K562 (cell line): Measurements from ENCODE around the gene VPREB3. TPM values are rescaled to one million over a fixed set of nuclear protein-coding genes. Genes with fewer than 3 reads are reported as not detected.
A peak's percentile ranks its signal among the peaks of the same experiment; 100 is the strongest.

ENCODE experiments used
- ATAC-seq: fragments of 200-7000 bp; cut with Tn5 transposase; 3 replicates; pipeline ENCODE4 v1.9.1; 2020; ENCODE audit warnings: moderate library complexity
- BruUV-seq: library from RNA; stranded (reverse); fragments of 400-500 nt; replicated peaks from 2 replicates; lab custom pipeline; 2021; lab: Mats Ljungman, UMichigan
- CTCF ChIA-PET: fragments of 300-600 bp; formaldehyde crosslinking; extraction: SDS; loops from one replicate; lab custom pipeline; 2021; ENCODE audit warnings: low intra/inter-chr PET ratio; lab: Yijun Ruan, JAX
- POLR2A ChIA-PET: fragments of 300-600, 350-650 bp; sonication (Branson Sonifier 250); formaldehyde crosslinking; extraction: SDS; loops from one replicate; lab custom pipeline; 2021; ENCODE audit warnings: antibody characterized with exemption, inconsistent platforms; lab: Yijun Ruan, JAX
- DNase-seq, 4 experiments: peaks; one replicate each; pipeline versions ENCODE4 v3.0.0 to v3.0.0-alpha.2; 2011 to 2018; ENCODE audit warnings: low spot score in 3 of 4, mixed read lengths in 3 of 4; ENCODE audit errors: extremely low read depth in 1 of 4
- FAIRE-seq: peaks from 2 replicates; lab custom pipeline; 2011; peaks lifted over from hg19 to GRCh38; lab: Jason Lieb, UNC
- H2AFZ ChIP-seq: 2 replicates; pipeline ENCODE4 v1.6.0; 2011; ENCODE audit warnings: low read depth, low read length, control low read depth, inconsistent platforms
- H3K27ac ChIP-seq: fragments of 200-600 bp; 3 replicates; pipeline ENCODE4 v1.8.0; 2011; ENCODE audit warnings: low read depth, mild to moderate bottlenecking, control low read depth, inconsistent platforms, low read length, moderate library complexity, mixed read lengths; ENCODE audit errors: extremely low read depth
- H3K27me3 ChIP-seq, 2 experiments: fragments of 300-600 bp in 1 of 2; 2 replicates in 1 of 2; 3 replicates in 1 of 2; pipeline versions ENCODE4 v1.6.0 to v1.8.0; 2011; ENCODE audit warnings: inconsistent platforms in 2 of 2, low read length in 2 of 2, mild to moderate bottlenecking in 1 of 2, mixed read lengths in 1 of 2, moderate library complexity in 1 of 2; ENCODE audit not compliant: control insufficient read depth in 2 of 2, insufficient read depth in 2 of 2
- H3K36me3 ChIP-seq: fragments of 300-600 bp; 3 replicates; pipeline ENCODE4 v1.8.0; 2011; ENCODE audit warnings: mild to moderate bottlenecking, low read length, inconsistent platforms; ENCODE audit not compliant: control insufficient read depth, insufficient read depth
- H3K4me1 ChIP-seq, 2 experiments: fragments of 200-600 bp in 1 of 2; replicated peaks in 1 of 2; 2 replicates in 1 of 2; 3 replicates in 1 of 2; pipeline versions ENCODE4 v1.5.1 to v1.8.0; 2011; ENCODE audit warnings: inconsistent platforms in 2 of 2, low read length in 2 of 2, mild to moderate bottlenecking in 1 of 2, mixed read lengths in 1 of 2, moderate library complexity in 1 of 2; ENCODE audit not compliant: control insufficient read depth in 2 of 2, insufficient read depth in 2 of 2
- H3K4me2 ChIP-seq: 2 replicates; pipeline ENCODE4 v1.6.1; 2011; ENCODE audit warnings: low read length, control low read depth, inconsistent platforms, mixed read lengths; ENCODE audit not compliant: insufficient read depth
- H3K4me3 ChIP-seq: fragments of 200-600 bp; sonication (generic), shearing (Covaris generic); 2 replicates; pipeline ENCODE4 v1.5.1; 2016; ENCODE audit warnings: control low read depth, inconsistent platforms
- H3K79me2 ChIP-seq: fragments of 200-600 bp; 3 replicates; pipeline ENCODE4 v1.8.0; 2011; ENCODE audit warnings: low read length, inconsistent platforms; ENCODE audit not compliant: control insufficient read depth, insufficient read depth
- H3K9ac ChIP-seq, 2 experiments: 2 replicates each; pipeline versions ENCODE4 v1.6.0 to v1.6.1; 2011; ENCODE audit warnings: low read depth in 2 of 2, low read length in 2 of 2, control low read depth in 1 of 2, inconsistent platforms in 1 of 2, mild to moderate bottlenecking in 1 of 2, mixed read lengths in 1 of 2; ENCODE audit not compliant: insufficient read depth in 1 of 2
- H3K9me1 ChIP-seq: one replicate; pipeline ENCODE4 v1.6.0; 2011; ENCODE audit warnings: inconsistent platforms, mild to moderate bottlenecking, low read length, moderate library complexity; ENCODE audit not compliant: control insufficient read depth, insufficient read depth
- H3K9me3 ChIP-seq: replicated peaks from 2 replicates; pipeline ENCODE4 v1.5.1; 2011; ENCODE audit warnings: low read depth, low read length, inconsistent platforms; ENCODE audit not compliant: control insufficient read depth, insufficient read depth
- H4K20me1 ChIP-seq: replicated peaks from 2 replicates; pipeline ENCODE4 v1.6.1; 2011; ENCODE audit warnings: low read length, inconsistent platforms, mixed read lengths; ENCODE audit not compliant: control insufficient read depth, insufficient read depth
- CBFB ChIP-seq: sonication (generic); formaldehyde crosslinking; IDR thresholded peaks from 2 replicates; pipeline ENCODE4 v1.4.0; 2020; ENCODE audit warnings: mild to moderate bottlenecking, missing genetic modification reagents
- HDAC8 ChIP-seq: fragments of 450-650 bp; IDR thresholded peaks from 2 replicates; pipeline ENCODE4 v1.6.1; 2016; ENCODE audit warnings: mild to moderate bottlenecking, missing genetic modification characterization, moderate library complexity, missing compliant biosample characterization
- MCM5 ChIP-seq: fragments of 450-650 bp; IDR thresholded peaks from 2 replicates; pipeline ENCODE4 v1.6.1; 2016; ENCODE audit warnings: low read depth
- MTA2 ChIP-seq: fragments of 450-650 bp; IDR thresholded peaks from 2 replicates; pipeline ENCODE4 v1.6.1; 2016; ENCODE audit warnings: low read depth
- MXD1 ChIP-seq: fragments of 250-450 bp; sonication (Bioruptor Pico); IDR thresholded peaks from 2 replicates; pipeline ENCODE4 v1.8.0; 2021; ENCODE audit warnings: borderline replicate concordance, mild to moderate bottlenecking, moderate library complexity; ENCODE audit not compliant: poor library complexity, severe bottlenecking
- NRF1 ChIP-seq, 2 experiments: fragments of 450-650 bp; IDR thresholded peaks in 1 of 2; conservative IDR thresholded peaks in 1 of 2; 2 replicates each; pipeline ENCODE4 v1.6.1; 2014; ENCODE audit warnings: mild to moderate bottlenecking in 2 of 2
- TBP ChIP-seq: optimal IDR thresholded peaks from 2 replicates; pipeline ENCODE3; 2011; ENCODE audit warnings: low read depth, low read length, improper control_type of control experiment
- ZBTB49 ChIP-seq: sonication (generic); formaldehyde crosslinking; IDR thresholded peaks from 2 replicates; pipeline ENCODE4 v1.8.0; 2022; ENCODE audit warnings: missing genetic modification reagents, mild to moderate bottlenecking, borderline replicate concordance
- ZNF655 ChIP-seq: fragments of 250-450 bp; sonication (Bioruptor Pico); IDR thresholded peaks from 2 replicates; pipeline ENCODE4 v1.5.0; 2021
- WGBS: fragments of 100-300 bp; shearing (Covaris generic); methylation state at CpG from one replicate; pipeline ENCODE4 v1.1.6; 2016; ENCODE audit warnings: low coverage, mixed read lengths; ENCODE audit not compliant: insufficient coverage; ENCODE audit errors: missing lambda C conversion rate; 5-methylcytosine and 5-hydroxymethylcytosine counted together
- in situ Hi-C: fragments of 300-500 bp; cut with MboI; formaldehyde crosslinking; loops from 4 replicates; pipeline ENCODE4 v1.15.0; 2018; ENCODE audit warnings: inconsistent platforms, mixed read lengths
- intact Hi-C: fragments of 100-400 bp; cut with micrococcal nuclease; formaldehyde crosslinking; loops from 2 replicates; pipeline ENCODE4 v1.14.2; 2022
- polyA plus RNA-seq, 8 experiments: library from polyadenylated mRNA; depleted of rRNA in 4 of 8; stranded (reverse) in 5 of 8; unstranded in 3 of 8; fragments of >200 nt; fragmentation: Nextera tagmentation in 2 of 8; fragmentation: Illumina TruSeq in 1 of 8; extraction: Ambion mirVana in 2 of 8; extraction: Trizol in 1 of 8; gene quantifications; 2 replicates each; pipeline versions ENCODE4 v1.2.1 to v1.2.3, GENCODE V29; 2011 to 2014; ENCODE audit warnings: inconsistent platforms in 1 of 8, missing spikeins in 1 of 8
- total RNA-seq, 7 experiments: library from RNA; depleted of rRNA in 6 of 7; stranded (reverse); fragments of >200 nt in 6 of 7; fragmentation: Illumina TruSeq in 2 of 7; extraction: Trizol in 2 of 7; gene quantifications; 2 replicates each; pipeline versions ENCODE4 v1.2.1 to v1.2.3, GENCODE V29; 2011 to 2021; ENCODE audit warnings: low replicate concordance in 1 of 7

Gene VPREB3
- total and polyA plus RNA-seq, 9 of the 15 experiments (the other 6 are each of a cell fraction or from before 2014, with no cell fraction given), result 0.14 to 0.71 (median 0.20) TPM; not detected in 6

GRCh38 chr22:23749841-23750301 is 4.4 kb downstream of the VPREB3 start:
- Histone ChIP-seq H4K20me1 (no peaks in the 10 kb centered on the region), H3K27me3 (no peaks in the 10 kb centered on the region), H2AFZ (peak overlapping the region; percentile 92; the same call in 1 of the 2 replicates), H3K4me3 (peak overlapping the region; percentile 73), H3K9ac (peak overlapping the region; percentile 53 to 70; a peak in 3 of 4 replicates), H3K36me3 (peaks cover 4% of the 10 kb centered on the region; the same call in 2 of the 3 replicates), H3K9me3 (no peaks in the 10 kb centered on the region), H3K9me1 (peaks cover 3% of the 10 kb centered on the region), H3K4me2 (peak overlapping the region; percentile 85), H3K27ac (no peak overlapping the region; the same call in 2 of the 3 replicates), H3K79me2 (peaks cover 14% of the 10 kb centered on the region; the same call in 2 of the 3 replicates), H3K4me1 (peaks cover 11 to 32% of the 10 kb centered on the region in 2 experiments)
- TSS peak; percentile 83 for BruUV-seq
- WGBS, result 30% methylated on average over 12 of the region's 12 CpGs
- in situ Hi-C loops (no loop called here), intact Hi-C loops (no loop called here)
- ATAC-seq (peak; percentile 21; the same call in 1 of the 3 replicates), FAIRE-seq (peak; percentile 83), DNase-seq (peak in 1 of 4 experiments; percentile 27)
- ChIA-PET CTCF (no interaction called here), POLR2A (interaction anchor here (1.1 to 1.2 kb wide), 2 partner anchors 9 to 11 kb away, joined by 3 to 4 read pairs; no protein-coding TSS in a partner anchor)
- TF ChIP-seq CBFB (CRISPR knock-in tag), result no peak
- TF ChIP-seq NRF1 (conservative IDR thresholded peaks at IDR 0.05 in 1 of 2, IDR thresholded peaks at IDR 0.05 in 1 of 2), result 0 out of 4 replicates have a peak, but pooled peaks of 1 of the 2 experiments have one; percentile 8

GRCh38 chr22:23745791-23746190 is 8.4 kb downstream of the VPREB3 start:
- FAIRE-seq (no peak), DNase-seq (no peak), ATAC-seq (no peak)
- Histone ChIP-seq H3K9me1 (peaks cover 3% of the 10 kb centered on the region), H3K4me1 (peaks cover 7 to 11% of the 10 kb centered on the region in 2 experiments), H3K4me2 (no peak overlapping the region), H3K27me3 (no peaks in the 10 kb centered on the region), H3K9me3 (no peaks in the 10 kb centered on the region), H2AFZ (no peak overlapping the region), H4K20me1 (no peaks in the 10 kb centered on the region), H3K9ac (peak overlapping the region in 1 of 2 experiments; percentile 64; a peak in 2 of 4 replicates), H3K79me2 (peaks cover 14% of the 10 kb centered on the region; the same call in 2 of the 3 replicates), H3K4me3 (no peak overlapping the region), H3K27ac (no peak overlapping the region; the same call in 2 of the 3 replicates), H3K36me3 (peaks cover 26% of the 10 kb centered on the region; the same call in 2 of the 3 replicates)
- POLR2A ChIA-PET, result interaction anchor here (0.7 to 0.9 kb wide), 2 partner anchors 9 to 10 kb away, joined by 3 to 5 read pairs; no protein-coding TSS in a partner anchor
- intact Hi-C loops, result no loop called here
- in situ Hi-C loops, result no loop called here
- no TSS peak for BruUV-seq
- 26% methylated on average over 4 of the region's 6 CpGs for WGBS
- CTCF ChIA-PET, result no interaction called here
- TF ChIP-seq MXD1, result no peak
- no peak for TF ChIP-seq TBP
- TF ChIP-seq ZBTB49 (CRISPR knock-in tag), result no peak
- TF ChIP-seq HDAC8 (tag), result no peak
- no peak for TF ChIP-seq MCM5
- TF ChIP-seq ZNF655 (CRISPR knock-in tag), result no peak
- no peak for TF ChIP-seq MTA2
